ENCODE measurements around the gene ACR. TPM values are rescaled to one million over a fixed set of nuclear protein-coding genes. Genes with fewer than 3 reads are reported as not detected.
"Not testable (repeated sequence)": the region's sequence is repeated elsewhere in the genome, so short reads cannot be mapped to it uniquely, and the experiment has no call there.

ACR gene
- polyA plus RNA-seq, 3 donors: 0.27 to 0.53 (median 0.51) TPM

GRCh38 chr22:50755251-50755650 is 17.2 kb downstream of the ACR start:
- DNase-seq (ENCODE audit: extremely low read depth in 1 of 11, low read depth in 9 of 11, low spot score in 4 of 11): not testable (repeated sequence)

- DNase-seq (ENCODE audit: extremely low read depth in 1 of 11, low read depth in 9 of 11, low spot score in 4 of 11): not testable (repeated sequence)
These were observed 18.4 kb downstream of the ACR start for GRCh38 chr22:50756406-50756805.

DNA sequence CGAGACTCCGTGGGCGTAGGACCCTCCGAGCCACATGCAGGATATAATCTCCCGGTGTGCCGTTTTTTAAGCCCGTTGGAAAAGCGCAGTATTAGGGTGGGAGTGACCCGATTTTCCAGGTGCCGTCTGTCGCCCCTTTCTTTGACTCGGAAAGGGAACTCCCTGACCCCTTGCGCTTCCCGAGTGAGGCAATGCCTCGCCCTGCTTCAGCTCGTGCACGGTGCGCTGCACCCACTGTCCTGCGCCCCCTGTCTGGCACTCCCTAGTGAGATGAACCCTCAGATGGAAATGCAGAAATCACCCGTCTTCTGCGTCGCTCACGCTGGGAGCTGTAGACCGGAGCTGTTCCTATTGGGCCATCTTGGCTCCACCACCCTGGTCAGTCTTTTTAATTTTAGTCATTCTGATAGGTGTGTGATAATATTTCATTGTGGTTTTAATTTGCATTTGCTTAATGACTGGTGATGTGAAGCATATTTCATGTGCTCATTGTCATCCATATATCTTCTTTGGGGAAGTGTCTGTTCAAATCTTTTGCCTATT is 19.0 kb downstream of the ACR start:
- DNase-seq (ENCODE audit: extremely low read depth in 1 of 11, low read depth in 9 of 11, low spot score in 4 of 11): not testable (repeated sequence)

GRCh38 chr22:50759597-50760341 is 21.8 kb downstream of the ACR start:
- DNase-seq (ENCODE audit: extremely low read depth in 1 of 11, low read depth in 9 of 11, low spot score in 4 of 11): not testable (repeated sequence)

DNA sequence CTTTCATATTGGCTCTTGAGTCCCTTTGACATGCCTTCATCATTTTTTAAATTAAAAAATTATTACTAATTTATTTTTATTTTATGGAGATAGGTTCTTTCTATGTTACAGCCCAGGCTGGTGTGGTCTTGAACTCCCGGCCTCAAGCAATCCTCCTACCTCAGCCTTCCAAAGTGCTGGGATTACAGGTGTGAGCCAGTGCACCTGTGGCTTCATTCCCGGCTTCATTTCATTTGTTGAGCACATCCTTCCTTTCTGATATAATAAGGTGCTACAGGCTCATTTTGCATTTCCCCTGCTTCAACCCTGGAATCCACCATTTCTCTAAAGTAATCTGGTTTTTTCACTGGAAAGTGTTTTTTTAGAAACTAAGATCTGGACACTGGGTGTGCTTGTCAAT is 23.8 kb downstream of the ACR start:
- not testable (repeated sequence) for DNase-seq (ENCODE audit: extremely low read depth in 1 of 11, low read depth in 9 of 11, low spot score in 4 of 11)

DNA sequence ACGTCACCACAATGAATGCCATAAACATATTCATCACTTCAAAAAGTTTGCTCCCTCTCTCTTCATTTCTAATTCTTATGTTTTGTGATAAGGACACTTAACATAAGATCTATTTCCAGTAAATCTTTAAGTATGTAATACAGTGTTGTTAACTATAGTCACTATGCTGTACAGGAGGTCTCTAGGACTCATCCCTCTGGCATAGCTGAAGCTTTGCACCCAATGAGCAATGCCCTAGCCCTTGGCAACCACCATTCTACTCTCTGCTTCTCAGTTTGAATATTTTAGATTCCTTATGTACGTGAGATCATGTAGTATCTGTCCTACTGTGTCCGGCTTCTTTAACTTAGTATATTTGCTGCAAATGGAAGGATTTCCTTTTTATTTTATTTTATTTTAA is 26.3 kb downstream of the ACR start:
- not testable (repeated sequence) for DNase-seq (ENCODE audit: extremely low read depth in 1 of 11, low read depth in 9 of 11, low spot score in 4 of 11)

DNA sequence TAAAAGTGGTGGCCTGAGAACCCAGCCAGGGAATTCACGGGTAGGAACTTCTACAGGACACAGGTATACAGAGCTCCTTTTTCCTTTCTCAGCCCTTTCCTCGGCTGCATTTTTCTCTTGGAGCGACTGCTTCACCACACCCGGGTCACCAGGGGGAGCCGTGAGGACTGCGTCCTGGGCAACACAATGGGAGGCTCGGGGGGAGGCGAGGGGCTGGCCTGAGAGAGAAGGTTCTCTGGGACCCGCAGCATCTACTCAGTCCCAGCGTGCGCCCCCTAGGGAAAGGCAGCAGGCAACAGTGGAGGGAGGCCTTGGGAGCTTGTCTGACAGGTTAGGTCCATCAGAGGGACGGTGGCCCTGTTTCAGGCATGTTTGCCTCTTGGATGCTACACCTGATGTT is 37.1 kb downstream of the ACR start:
- peak in 10 of 11 donors; percentile 22 to 64 (median 44) for DNase-seq (ENCODE audit: extremely low read depth in 1 of 11, low read depth in 9 of 11, low spot score in 4 of 11)

DNA sequence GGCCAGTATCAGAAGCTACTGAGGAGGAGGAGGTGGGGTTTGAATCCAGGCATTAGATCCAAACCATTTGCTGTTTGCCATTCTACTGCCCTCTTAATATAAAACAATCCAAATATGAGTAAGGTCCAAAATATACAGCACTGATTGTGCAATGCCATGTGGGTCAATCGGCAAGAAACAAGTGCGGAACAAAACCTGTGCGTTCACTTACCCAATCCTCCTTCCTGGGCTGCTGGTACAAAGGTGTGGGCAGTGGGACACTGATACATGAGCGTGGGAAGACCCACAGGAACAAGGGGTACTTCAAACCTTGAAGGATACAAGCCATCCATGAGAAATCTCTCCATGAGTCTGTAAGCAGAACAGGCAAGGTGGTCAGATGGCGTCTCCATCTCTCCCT is 39.6 kb downstream of the ACR start:
- DNase-seq (ENCODE audit: extremely low read depth in 1 of 11, low read depth in 9 of 11, low spot score in 4 of 11): not testable (repeated sequence)

DNA sequence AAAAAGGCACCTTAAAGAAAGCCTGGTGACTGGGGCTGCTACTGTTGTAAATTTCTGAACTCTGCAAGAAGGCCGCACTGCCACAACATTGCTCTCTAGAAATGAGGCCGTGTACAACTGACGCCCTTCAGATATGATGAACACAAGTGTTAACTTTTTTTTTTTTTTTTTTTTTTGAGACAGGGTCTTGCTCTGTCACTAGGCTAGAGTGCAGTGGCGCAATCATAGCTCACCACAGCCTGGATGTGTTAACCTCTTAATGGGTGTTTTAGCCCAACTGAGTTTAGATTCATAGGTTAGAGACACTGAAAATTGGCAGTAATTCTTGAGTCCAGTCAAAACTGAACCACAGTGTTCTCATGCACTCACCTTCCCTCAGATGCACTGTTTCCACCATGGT is 42.2 kb downstream of the ACR start:
- DNase-seq (ENCODE audit: extremely low read depth in 1 of 11, low read depth in 9 of 11, low spot score in 4 of 11): not testable (repeated sequence)

DNA sequence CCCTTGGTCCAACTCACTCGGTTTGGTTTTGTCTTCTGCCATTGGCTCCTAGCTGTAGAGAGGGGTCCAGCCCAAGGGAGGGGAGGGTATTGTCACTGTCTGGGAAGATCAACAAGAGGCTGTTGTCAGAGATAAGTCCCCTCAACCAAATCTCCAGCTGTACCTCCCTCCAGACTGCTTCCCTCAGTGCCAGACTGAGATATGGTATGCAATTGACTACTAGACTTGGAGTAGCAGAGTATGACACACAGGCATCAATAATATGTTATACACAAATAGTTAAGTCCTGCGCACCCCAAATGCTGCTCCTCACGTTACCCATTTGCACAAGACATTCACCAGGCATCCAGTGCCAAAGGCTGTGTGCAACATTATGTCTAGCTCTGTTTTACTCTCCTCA is 44.2 kb downstream of the ACR start:
- DNase-seq (ENCODE audit: extremely low read depth in 1 of 11, low read depth in 9 of 11, low spot score in 4 of 11): not testable (repeated sequence)

DNA sequence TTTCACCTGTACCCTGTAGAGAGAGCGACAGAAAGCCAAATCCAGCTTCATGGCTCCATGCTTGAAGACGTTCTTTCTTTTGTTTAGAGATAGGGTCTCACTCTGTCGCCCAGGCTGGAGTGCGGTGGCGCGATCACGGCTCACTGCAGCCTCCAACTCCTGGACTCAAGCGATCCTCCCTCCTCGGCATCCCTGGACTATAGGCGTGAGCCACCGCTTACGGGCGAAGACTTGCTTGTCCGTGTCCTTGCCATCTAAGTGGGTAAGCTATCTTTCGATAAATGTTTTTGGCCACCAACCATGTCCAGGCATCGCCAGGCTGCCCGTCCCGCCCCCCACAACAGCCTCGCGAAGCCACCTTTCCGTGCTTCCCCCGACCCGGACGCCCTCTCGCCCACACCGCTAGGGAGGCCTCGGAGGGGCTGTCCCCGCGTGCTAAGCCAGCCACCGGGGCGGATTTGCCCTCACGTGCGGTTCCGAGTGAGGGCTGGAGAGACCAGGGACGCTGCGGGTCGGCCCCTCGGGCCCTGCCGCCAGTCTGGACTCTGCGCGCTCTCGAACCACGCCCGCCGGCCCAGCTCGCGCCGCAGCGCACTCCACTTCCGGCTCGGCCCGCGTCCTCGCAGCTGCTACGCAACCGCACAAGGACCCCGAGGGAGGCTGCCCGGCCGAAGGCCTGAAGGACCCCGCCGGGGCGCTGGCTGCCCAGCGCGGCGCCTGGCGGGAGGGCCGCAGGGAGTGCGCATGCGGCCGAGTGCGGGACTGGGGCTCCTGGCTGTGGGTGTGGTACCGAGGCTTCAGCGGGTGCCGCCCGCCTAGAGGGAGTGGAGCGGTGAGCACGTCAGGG is 45.3 kb downstream of the ACR start, which contains the start of gene RABL2B:
RABL2B (minus strand) TSS at position 604 of the 847 bp plus-strand sequence. CDS start 1,342 bp downstream, outside the sequence.
- DNase-seq (ENCODE audit: extremely low read depth in 1 of 11, low read depth in 9 of 11, low spot score in 4 of 11): peak; percentile 53 to 82 (median 75)

GRCh38 chr22:50783880-50784276 is 45.9 kb downstream of the ACR start:
- DNase-seq (ENCODE audit: extremely low read depth in 1 of 11, low read depth in 9 of 11, low spot score in 4 of 11): peak in 1 of 11 donors; percentile 0

DNA sequence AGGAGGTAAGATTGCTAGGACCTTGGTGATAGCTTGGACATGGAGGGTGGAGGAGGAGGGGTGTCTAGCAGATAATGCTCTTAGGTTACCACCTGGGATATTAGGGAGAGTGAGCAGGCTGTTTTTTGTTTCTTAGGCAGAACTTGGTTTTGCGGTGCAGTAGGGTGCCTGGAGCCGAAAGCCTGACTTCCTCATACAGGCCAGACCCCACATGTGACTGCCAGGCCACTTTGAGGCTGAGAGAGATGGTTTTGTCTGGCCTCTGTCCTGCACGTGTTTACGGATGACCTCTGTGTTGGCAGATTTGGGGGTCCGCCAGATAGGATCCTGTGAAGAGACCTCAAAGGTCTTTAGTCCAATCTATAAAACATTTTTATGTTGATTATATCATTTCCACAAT is 47.3 kb downstream of the ACR start:
- DNase-seq (ENCODE audit: extremely low read depth in 1 of 11, low read depth in 9 of 11, low spot score in 4 of 11): not testable (repeated sequence)

GRCh38 chr22:50786936-50787335 is 48.9 kb downstream of the ACR start:
- DNase-seq (ENCODE audit: extremely low read depth in 1 of 11, low read depth in 9 of 11, low spot score in 4 of 11): not testable (repeated sequence)

Other genes starting within 250 kb of the ACR start
- gene LMF2, start 230.5 kb upstream of the ACR start, polyA plus RNA-seq (ENCODE audit: insufficient read length in 3 of 3): 10 to 100 TPM; 30.3 to 58.1 (median 56.0) TPM
- 10 to 100 TPM; 39.6 to 53.9 (median 50.3) TPM for gene NCAPH2, start 230.0 kb upstream of the ACR start, polyA plus RNA-seq (ENCODE audit: insufficient read length in 3 of 3)
- gene SCO2, start 212.6 kb upstream of the ACR start, polyA plus RNA-seq (ENCODE audit: insufficient read length in 3 of 3): 1 to 10 TPM; 1.0 to 5.2 (median 1.9) TPM
- 1 to 10 TPM; 1.4 to 3.0 (median 1.9) TPM for gene TYMP, start 208.2 kb upstream of the ACR start, polyA plus RNA-seq (ENCODE audit: insufficient read length in 3 of 3)
- under 1 TPM; 0.10 to 0.50 (median 0.15) TPM for gene KLHDC7B, start 192.3 kb upstream of the ACR start, polyA plus RNA-seq (ENCODE audit: insufficient read length in 3 of 3)
- under 1 TPM in 2 of 3 donors, not detected in 1; 0.23 to 0.47 TPM for gene SYCE3, start 175.3 kb upstream of the ACR start, polyA plus RNA-seq (ENCODE audit: insufficient read length in 3 of 3)
- gene CPT1B, start 159.8 kb upstream of the ACR start, polyA plus RNA-seq (ENCODE audit: insufficient read length in 3 of 3): 10 to 100 TPM; 12.7 to 19.9 (median 18.2) TPM
- gene CHKB, start 155.4 kb upstream of the ACR start, polyA plus RNA-seq (ENCODE audit: insufficient read length in 3 of 3): 100 to 1,000 TPM in 1 of 3 donors, 10 to 100 TPM in 2; 82.4 to 118 (median 86.6) TPM
- gene MAPK8IP2, start 137.4 kb upstream of the ACR start, polyA plus RNA-seq (ENCODE audit: insufficient read length in 3 of 3): 1 to 10 TPM in 1 of 3 donors, under 1 TPM in 2; 0.78 to 1.0 (median 0.98) TPM
- 10 to 100 TPM; 12.2 to 20.8 (median 13.5) TPM for gene ARSA, start 110.1 kb upstream of the ACR start, polyA plus RNA-seq (ENCODE audit: insufficient read length in 3 of 3)
- gene SHANK3, start 65.4 kb upstream of the ACR start, polyA plus RNA-seq (ENCODE audit: insufficient read length in 3 of 3): 10 to 100 TPM; 13.7 to 24.6 (median 21.2) TPM
- gene RABL2B, start 45.4 kb downstream of the ACR start, polyA plus RNA-seq (ENCODE audit: insufficient read length in 3 of 3): 10 to 100 TPM; 57.5 to 83.8 (median 59.5) TPM

Measured in renal cortex interstitium (tissue), 11 donors.